HG02852 (cell line): ENCODE results near the gene VPS16.
A peak's percentile ranks its signal among the peaks of the same experiment; 100 is the strongest.

Source experiments
- ATAC-seq: cut with Tn5 transposase; IDR thresholded peaks from one replicate; pipeline ENCODE4 v1.9.1; 2021; ENCODE audit warnings: mild to moderate bottlenecking, moderate library complexity; ENCODE audit not compliant: unreplicated experiment

Gene VPS16

GRCh38 chr20:2833761-2834160 lies 6.8 kb upstream of the VPS16 start:
- no peak for ATAC-seq

- ATAC-seq = no peak
These were observed 6.0 kb upstream of the VPS16 start for GRCh38 chr20:2834401-2835110.

GRCh38 chr20:2835331-2835796 lies 5.2 kb upstream of the VPS16 start:
- no peak for ATAC-seq

- no peak for ATAC-seq
These were observed 4.5 kb upstream of the VPS16 start for GRCh38 chr20:2836035-2836434.

GRCh38 chr20:2837221-2837960 lies 3.2 kb upstream of the VPS16 start:
- ATAC-seq = no peak

- ATAC-seq = no peak
These were observed 2.3 kb upstream of the VPS16 start for GRCh38 chr20:2838170-2838797.

- ATAC-seq = no peak
These were observed 1.5 kb upstream of the VPS16 start for GRCh38 chr20:2838847-2839671.

- no peak for ATAC-seq
These were observed 810 bp upstream of the VPS16 start for GRCh38 chr20:2839732-2840137.

- peak; percentile 44 for ATAC-seq
These were observed 504 bp downstream of the VPS16 start for GRCh38 chr20:2840967-2841531.

- ATAC-seq = no peak
These were observed 5.1 kb downstream of the VPS16 start for GRCh38 chr20:2845607-2846006.

- ATAC-seq = no peak
These were observed 6.2 kb downstream of the VPS16 start for GRCh38 chr20:2846698-2847097.

- ATAC-seq = no peak
These were observed 7.3 kb downstream of the VPS16 start for GRCh38 chr20:2847802-2848201.

GRCh38 chr20:2849529-2849928 lies 9.0 kb downstream of the VPS16 start:
- no peak for ATAC-seq

- no peak for ATAC-seq
These were observed 10.5 kb downstream of the VPS16 start for GRCh38 chr20:2851086-2851485.

- no peak for ATAC-seq
These were observed 18.0 kb downstream of the VPS16 start for GRCh38 chr20:2858591-2858990.

GRCh38 chr20:2859330-2860121 lies 19.0 kb downstream of the VPS16 start:
- no peak for ATAC-seq

- no peak for ATAC-seq
These were observed 24.1 kb downstream of the VPS16 start for GRCh38 chr20:2864626-2865025.

- no peak for ATAC-seq
These were observed 24.6 kb downstream of the VPS16 start for GRCh38 chr20:2865101-2865500.

- no peak for ATAC-seq
These were observed 25.1 kb downstream of the VPS16 start for GRCh38 chr20:2865630-2866029.

- ATAC-seq = no peak
These were observed 25.7 kb downstream of the VPS16 start for GRCh38 chr20:2866236-2866635.
